Measurements from ENCODE around the gene CCDC50. TPM values are rescaled to one million over a fixed set of nuclear protein-coding genes. Genes with fewer than 3 reads are reported as not detected.
A peak's percentile ranks its signal among the peaks of the same experiment; 100 is the strongest.

Gene CCDC50
- total RNA-seq, 2 experiments from 2014 or later, result 31.4 to 43.9 TPM

DNA sequence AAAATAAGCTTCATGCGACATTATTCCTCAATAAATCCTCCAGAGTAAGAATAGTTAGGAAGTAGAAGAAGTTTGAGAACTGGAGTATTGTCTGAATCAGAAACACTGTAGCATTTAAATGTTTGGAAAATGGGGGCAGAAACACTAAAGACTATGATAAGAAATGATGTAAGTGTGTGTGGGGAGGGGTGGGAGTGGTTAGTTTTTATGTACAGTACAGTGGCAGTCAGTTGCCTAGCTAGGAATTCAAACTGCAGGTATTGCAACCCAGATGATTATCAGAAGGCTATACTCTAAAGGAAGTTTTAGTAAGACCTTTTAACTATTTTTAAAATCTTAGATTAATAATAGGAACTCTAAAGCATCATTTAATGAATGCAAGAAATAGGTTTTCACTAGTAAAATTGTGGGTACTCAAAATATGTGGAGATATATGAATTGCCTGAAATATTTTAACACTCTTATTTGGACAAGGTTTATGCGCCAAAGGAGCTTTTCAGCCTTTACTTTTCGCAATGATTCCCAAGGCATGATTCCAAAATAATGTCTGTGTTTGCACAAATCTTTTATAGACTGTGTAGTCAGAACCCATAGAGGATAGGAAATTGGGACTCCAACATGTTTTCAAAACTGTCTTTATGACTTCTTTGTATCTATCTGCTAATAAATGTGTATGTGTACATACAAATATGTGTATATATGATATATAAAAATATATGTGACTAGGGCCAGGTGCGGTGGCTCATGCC, 8.0 kb upstream of the CCDC50 start:
- H3K36me3 ChIP-seq (ENCODE audit: insufficient read depth, low read length), result no peaks in the 10 kb centered on the region

GRCh38 chr3:191324936-191325335, 4.3 kb upstream of the CCDC50 start:
- Histone ChIP-seq H3K9me3 (ENCODE audit: low read length) (no peaks in the 10 kb centered on the region), H2AFZ (ENCODE audit: low read length) (no peak overlapping the region), H3K9me2 (ENCODE audit: insufficient read depth, low read length) (no peaks in the 10 kb centered on the region), H3K36me3 (ENCODE audit: insufficient read depth, low read length) (no peaks in the 10 kb centered on the region), H3K4me2 (ENCODE audit: low read length) (no peak overlapping the region), H3K79me2 (ENCODE audit: insufficient read depth, low read depth, low read length) (peaks cover 5% of the 10 kb centered on the region; the same call in 1 of the 2 replicates), H3K27ac (ENCODE audit: low read depth, low read length, poor library complexity, severe bottlenecking) (no peak overlapping the region), H4K20me1 (ENCODE audit: insufficient read depth, low read length) (no peaks in the 10 kb centered on the region), H3K4me1 (ENCODE audit: insufficient read depth, low read length, poor library complexity, severe bottlenecking) (peaks cover 19% of the 10 kb centered on the region), H3K4me3 (ENCODE audit: low read depth, low read length, poor library complexity, severe bottlenecking) (no peak overlapping the region)
- ChIA-PET CTCF (ENCODE audit: unreplicated experiment) (no interaction called here), POLR2A (interaction anchor here (0.6 kb wide), 1 partner anchor 10 kb away, joined by 3 read pairs; no protein-coding TSS in a partner anchor)
- TF ChIP-seq CTCF (conservative IDR thresholded peaks at IDR 0.05; ENCODE audit: low read length) (no peak), EZH2phosphoT487 (IDR thresholded peaks at IDR 0.05; ENCODE audit: borderline replicate concordance, low read depth, low read length) (no peak)
- no TSS peak for BruUV-seq (replicated peaks)
- intact Hi-C loops (cut with micrococcal nuclease; ENCODE audit: unreplicated experiment), result no loop called here
- DNase-seq (ENCODE audit: low spot score), result no peak

More for the DNA sequence above, 8.0 kb upstream of the CCDC50 start:
- BruUV-seq (replicated peaks), result no TSS peak
- no peak for DNase-seq (ENCODE audit: low spot score)
- no peaks in the 10 kb centered on the region for H3K9me2 ChIP-seq (ENCODE audit: insufficient read depth, low read length)
- H3K4me3 ChIP-seq (ENCODE audit: low read depth, low read length, poor library complexity, severe bottlenecking), result no peak overlapping the region
- H4K20me1 ChIP-seq (ENCODE audit: insufficient read depth, low read length), result no peaks in the 10 kb centered on the region
- intact Hi-C loops (cut with micrococcal nuclease; ENCODE audit: unreplicated experiment), result no loop called here
- TF ChIP-seq CTCF (conservative IDR thresholded peaks at IDR 0.05; ENCODE audit: low read length) (no peak), EZH2phosphoT487 (IDR thresholded peaks at IDR 0.05; ENCODE audit: borderline replicate concordance, low read depth, low read length) (no peak)
- ChIA-PET CTCF (ENCODE audit: unreplicated experiment) (no interaction called here), POLR2A (interaction anchor here (0.6 to 1.3 kb wide), 3 partner anchors 24 to 74 kb away, joined by 3 to 4 read pairs (median 4); no protein-coding TSS in a partner anchor)
- H3K4me2 ChIP-seq (ENCODE audit: low read length), result no peak overlapping the region
- H3K27ac ChIP-seq (ENCODE audit: low read depth, low read length, poor library complexity, severe bottlenecking), result no peak overlapping the region
- no peaks in the 10 kb centered on the region for H3K79me2 ChIP-seq (ENCODE audit: insufficient read depth, low read depth, low read length)
- no peaks in the 10 kb centered on the region for H3K4me1 ChIP-seq (ENCODE audit: insufficient read depth, low read length, poor library complexity, severe bottlenecking)
- no peaks in the 10 kb centered on the region for H3K9me3 ChIP-seq (ENCODE audit: low read length)
- H2AFZ ChIP-seq (ENCODE audit: low read length), result no peak overlapping the region

DNA sequence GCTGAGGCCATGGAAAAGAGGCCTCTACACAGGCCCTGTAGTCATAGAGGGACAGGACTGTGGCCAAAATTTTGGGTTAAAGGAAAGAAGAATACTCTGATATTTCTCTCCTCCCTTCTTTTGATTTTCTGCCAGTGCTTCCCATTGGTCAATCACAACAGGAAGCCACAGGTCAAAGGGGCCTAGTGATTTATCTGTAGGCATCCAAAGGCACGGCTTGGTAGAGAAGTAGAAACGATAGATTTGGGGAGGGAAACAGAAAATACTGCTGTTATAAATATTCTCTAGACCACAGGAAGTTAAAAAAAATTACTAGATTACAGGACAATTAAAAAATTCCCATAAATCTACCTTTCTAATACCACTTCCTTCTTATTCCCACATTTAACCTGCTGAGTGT, 1.7 kb upstream of the CCDC50 start:
- no peaks in the 10 kb centered on the region for H3K9me3 ChIP-seq (ENCODE audit: low read length)
- no peak for DNase-seq (ENCODE audit: low spot score)
- H3K4me1 ChIP-seq (ENCODE audit: insufficient read depth, low read length, poor library complexity, severe bottlenecking), result peaks cover 41% of the 10 kb centered on the region
- no peaks in the 10 kb centered on the region for H3K36me3 ChIP-seq (ENCODE audit: insufficient read depth, low read length)
- peak overlapping the region; percentile 86 for H3K4me2 ChIP-seq (ENCODE audit: low read length)
- ChIA-PET POLR2A (interaction anchor here (1.9 to 2.5 kb wide), 2 partner anchors 9 to 28 kb away, joined by 6 to 7 read pairs; no protein-coding TSS in a partner anchor), CTCF (ENCODE audit: unreplicated experiment) (no interaction called here)
- no TSS peak for BruUV-seq (replicated peaks)
- TF ChIP-seq EZH2phosphoT487 (IDR thresholded peaks at IDR 0.05; ENCODE audit: borderline replicate concordance, low read depth, low read length), result no peak
- TF ChIP-seq CTCF (conservative IDR thresholded peaks at IDR 0.05; ENCODE audit: low read length), result no peak
- H3K27ac ChIP-seq (ENCODE audit: low read depth, low read length, poor library complexity, severe bottlenecking), result no peak overlapping the region
- no peaks in the 10 kb centered on the region for H3K9me2 ChIP-seq (ENCODE audit: insufficient read depth, low read length)
- peaks cover 30% of the 10 kb centered on the region for H3K79me2 ChIP-seq (ENCODE audit: insufficient read depth, low read depth, low read length)
- intact Hi-C loops (cut with micrococcal nuclease; ENCODE audit: unreplicated experiment), result no loop called here
- H3K4me3 ChIP-seq (ENCODE audit: low read depth, low read length, poor library complexity, severe bottlenecking), result no peak overlapping the region
- no peaks in the 10 kb centered on the region for H4K20me1 ChIP-seq (ENCODE audit: insufficient read depth, low read length)
- peak overlapping the region; percentile 88; the same call in 1 of the 2 replicates for H2AFZ ChIP-seq (ENCODE audit: low read length)
